SK-N-SH (cell line): ENCODE data around the gene ARL2BP. TPM values are rescaled to one million over a fixed set of nuclear protein-coding genes. Genes with fewer than 3 reads are reported as not detected.
"Not testable (repeated sequence)": the region's sequence is repeated elsewhere in the genome, so short reads cannot be mapped to it uniquely, and the experiment has no call there.

Experiments
- CTCF ChIA-PET: fragments of 300-600, 350-600 bp; formaldehyde crosslinking; extraction: SDS; loops from one replicate; lab custom pipeline; 2021; lab: Yijun Ruan, JAX
- POLR2A ChIA-PET: fragments of 350-600 bp; sonication (Branson Sonifier 250); formaldehyde crosslinking; extraction: SDS; loops from one replicate; lab custom pipeline; 2020; ENCODE audit warnings: antibody characterized with exemption, inconsistent platforms; lab: Yijun Ruan, JAX
- DNase-seq: peaks from one replicate; pipeline ENCODE4 v3.0.0; 2012
- H2AFZ ChIP-seq: fragments of 200-600 bp; sonication (generic); 2 replicates; pipeline ENCODE4 v1.8.1; 2016; ENCODE audit warnings: antibody characterized with exemption, mild to moderate bottlenecking, low read depth
- H3F3A ChIP-seq: fragments of 200-600 bp; sonication (generic); replicated peaks from 2 replicates; pipeline ENCODE3; 2016; ENCODE audit warnings: antibody characterized with exemption, mild to moderate bottlenecking; ENCODE audit not compliant: insufficient read depth
- H3K27ac ChIP-seq, 2 experiments: fragments of 200-500 bp in 1 of 2; fragments of 200-600 bp in 1 of 2; sonication (Bioruptor generic) in 1 of 2; sonication (generic), shearing (Covaris generic) in 1 of 2; 2 replicates each; pipeline versions ENCODE4 v1.5.1 to v1.6.1; 2014 to 2016; ENCODE audit warnings: low read depth in 2 of 2, inconsistent platforms in 1 of 2, low read length in 1 of 2, mild to moderate bottlenecking in 1 of 2, mixed read lengths in 1 of 2
- H3K27me3 ChIP-seq: fragments of 200-600 bp; sonication (generic), shearing (Covaris generic); 2 replicates; pipeline ENCODE4 v1.6.1; 2016; ENCODE audit warnings: mixed run types; ENCODE audit not compliant: insufficient read depth
- H3K36me3 ChIP-seq, 2 experiments: fragments of 200-500 bp in 1 of 2; fragments of 200-600 bp in 1 of 2; sonication (Bioruptor generic) in 1 of 2; sonication (generic) in 1 of 2; replicated peaks in 1 of 2; 2 replicates each; pipeline versions ENCODE3 to v1.5.1; 2014 to 2016; ENCODE audit warnings: low read length in 1 of 2, mild to moderate bottlenecking in 1 of 2; ENCODE audit not compliant: insufficient read depth in 2 of 2, control insufficient read depth in 1 of 2
- H3K4me1 ChIP-seq, 2 experiments: fragments of 200-500 bp in 1 of 2; fragments of 200-600 bp in 1 of 2; sonication (Bioruptor generic) in 1 of 2; sonication (generic), shearing (Covaris generic) in 1 of 2; 2 replicates each; pipeline versions ENCODE4 v1.5.1 to v1.6.1; 2014 to 2016; ENCODE audit warnings: low read depth in 1 of 2, low read length in 1 of 2, mixed run types in 1 of 2; ENCODE audit not compliant: insufficient read depth in 2 of 2, control insufficient read depth in 1 of 2
- H3K4me2 ChIP-seq: fragments of 200-600 bp; sonication (generic), shearing (Covaris generic); 2 replicates; pipeline ENCODE4 v1.6.1; 2017; ENCODE audit warnings: mixed run types
- H3K4me3 ChIP-seq, 2 experiments: fragments of 200-500 bp in 1 of 2; fragments of 200-600 bp in 1 of 2; sonication (Bioruptor generic) in 1 of 2; sonication (generic), shearing (Covaris generic) in 1 of 2; 2 replicates each; pipeline versions ENCODE4 v1.5.1 to v1.8.1; 2014 to 2016; ENCODE audit warnings: low read depth in 2 of 2, inconsistent platforms in 1 of 2, low read length in 1 of 2, mild to moderate bottlenecking in 1 of 2, mixed read lengths in 1 of 2, moderate library complexity in 1 of 2
- H3K79me2 ChIP-seq: fragments of 200-600 bp; sonication (generic); 2 replicates; pipeline ENCODE4 v1.8.1; 2017; ENCODE audit warnings: mild to moderate bottlenecking; ENCODE audit not compliant: insufficient read depth
- H3K9ac ChIP-seq: fragments of 200-600 bp; sonication (generic); 2 replicates; pipeline ENCODE4 v1.6.1; 2017; ENCODE audit warnings: mixed run types
- H3K9me2 ChIP-seq: fragments of 200-600 bp; sonication (generic); 2 replicates; pipeline ENCODE4 v1.6.1; 2017; ENCODE audit warnings: mixed run types
- H3K9me3 ChIP-seq: fragments of 200-600 bp; sonication (generic); 2 replicates; pipeline ENCODE4 v1.6.1; 2017; ENCODE audit warnings: mixed run types, mild to moderate bottlenecking, moderate library complexity
- H4K20me1 ChIP-seq: fragments of 200-600 bp; sonication (generic); 2 replicates; pipeline ENCODE4 v1.6.1; 2017; ENCODE audit warnings: mild to moderate bottlenecking, mixed run types; ENCODE audit not compliant: insufficient read depth
- ELF1 ChIP-seq: IDR thresholded peaks from 2 replicates; pipeline ENCODE4 v1.4.0; 2012
- FOXM1 ChIP-seq: IDR thresholded peaks from 2 replicates; pipeline ENCODE4 v1.4.0; 2012; ENCODE audit warnings: low read depth, mild to moderate bottlenecking
- GATA2 ChIP-seq: sonication (generic); formaldehyde crosslinking; IDR thresholded peaks from 2 replicates; pipeline ENCODE4 v1.5.0; 2020; ENCODE audit warnings: mild to moderate bottlenecking, missing genetic modification reagents
- MXI1 ChIP-seq: IDR thresholded peaks from 2 replicates; pipeline ENCODE4 v1.6.1; 2012; ENCODE audit warnings: mild to moderate bottlenecking, low read depth, low read length, improper control_type of control experiment
- RCOR1 ChIP-seq: fragments of 150-350 bp; IDR thresholded peaks from 2 replicates; pipeline ENCODE4 v1.6.1; 2017; ENCODE audit warnings: antibody characterized with exemption, low read length
- WGBS: methylation state at CpG from one replicate; pipeline ENCODE4 v1.1.6; 2017; ENCODE audit warnings: low lambda C conversion rate; 5-methylcytosine and 5-hydroxymethylcytosine counted together
- polyA plus RNA-seq, 3 experiments: library from polyadenylated mRNA; depleted of rRNA; stranded (reverse); fragments of >200 nt; gene quantifications; 2 replicates each; pipeline ENCODE4 v1.2.3, GENCODE V29; 2012
- TF ChIP-seq, protein P1 (sequence below): IDR thresholded peaks from 2 replicates; pipeline ENCODE4 v1.6.1; 2012; ENCODE audit warnings: mild to moderate bottlenecking, low read depth, low read length, moderate library complexity
- TF ChIP-seq, protein P2 (sequence below): IDR thresholded peaks from 2 replicates; pipeline ENCODE4 v1.4.0; 2012; ENCODE audit warnings: low read depth, borderline replicate concordance

The ARL2BP gene
- polyA plus RNA-seq, 1 of the 3 experiments (the other 2 are of a cell fraction), result 61.8 TPM

DNA sequence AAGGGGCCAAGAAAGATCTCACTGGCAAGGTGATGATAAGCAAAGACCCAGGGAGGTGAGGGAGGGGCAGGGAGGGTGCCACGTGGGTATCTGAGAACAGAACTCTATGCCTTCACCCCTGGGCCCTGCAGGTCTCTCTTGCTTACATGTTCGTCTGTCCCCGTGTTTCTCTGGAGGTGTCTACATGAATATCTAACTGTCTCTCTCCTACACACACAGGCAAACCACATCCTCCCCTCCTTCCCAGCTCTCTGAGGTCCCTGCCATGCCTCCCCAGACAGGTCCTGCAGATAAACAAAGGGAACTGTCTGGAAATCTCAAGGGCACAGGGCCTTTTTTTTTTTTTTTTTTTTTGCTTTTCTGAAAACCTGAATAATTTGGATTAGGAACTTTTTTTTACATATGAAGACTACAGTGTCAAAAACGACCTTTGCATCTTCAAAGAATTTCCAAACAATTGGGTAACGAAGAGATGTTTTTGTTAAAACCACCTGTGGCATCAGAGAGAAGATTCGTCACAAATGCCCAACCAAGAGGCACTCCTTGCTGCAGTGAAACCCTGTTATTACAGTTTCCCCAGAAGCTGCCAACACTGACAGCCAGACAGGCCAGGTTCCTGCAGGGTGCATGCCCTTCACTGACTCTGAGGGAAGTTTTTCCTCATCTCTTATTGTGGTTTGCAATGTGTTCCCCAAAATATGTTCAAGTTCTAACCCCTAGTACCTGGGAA is 21.6 kb downstream of the ARL2BP start (continued):
- TF ChIP-seq, protein P1, sequence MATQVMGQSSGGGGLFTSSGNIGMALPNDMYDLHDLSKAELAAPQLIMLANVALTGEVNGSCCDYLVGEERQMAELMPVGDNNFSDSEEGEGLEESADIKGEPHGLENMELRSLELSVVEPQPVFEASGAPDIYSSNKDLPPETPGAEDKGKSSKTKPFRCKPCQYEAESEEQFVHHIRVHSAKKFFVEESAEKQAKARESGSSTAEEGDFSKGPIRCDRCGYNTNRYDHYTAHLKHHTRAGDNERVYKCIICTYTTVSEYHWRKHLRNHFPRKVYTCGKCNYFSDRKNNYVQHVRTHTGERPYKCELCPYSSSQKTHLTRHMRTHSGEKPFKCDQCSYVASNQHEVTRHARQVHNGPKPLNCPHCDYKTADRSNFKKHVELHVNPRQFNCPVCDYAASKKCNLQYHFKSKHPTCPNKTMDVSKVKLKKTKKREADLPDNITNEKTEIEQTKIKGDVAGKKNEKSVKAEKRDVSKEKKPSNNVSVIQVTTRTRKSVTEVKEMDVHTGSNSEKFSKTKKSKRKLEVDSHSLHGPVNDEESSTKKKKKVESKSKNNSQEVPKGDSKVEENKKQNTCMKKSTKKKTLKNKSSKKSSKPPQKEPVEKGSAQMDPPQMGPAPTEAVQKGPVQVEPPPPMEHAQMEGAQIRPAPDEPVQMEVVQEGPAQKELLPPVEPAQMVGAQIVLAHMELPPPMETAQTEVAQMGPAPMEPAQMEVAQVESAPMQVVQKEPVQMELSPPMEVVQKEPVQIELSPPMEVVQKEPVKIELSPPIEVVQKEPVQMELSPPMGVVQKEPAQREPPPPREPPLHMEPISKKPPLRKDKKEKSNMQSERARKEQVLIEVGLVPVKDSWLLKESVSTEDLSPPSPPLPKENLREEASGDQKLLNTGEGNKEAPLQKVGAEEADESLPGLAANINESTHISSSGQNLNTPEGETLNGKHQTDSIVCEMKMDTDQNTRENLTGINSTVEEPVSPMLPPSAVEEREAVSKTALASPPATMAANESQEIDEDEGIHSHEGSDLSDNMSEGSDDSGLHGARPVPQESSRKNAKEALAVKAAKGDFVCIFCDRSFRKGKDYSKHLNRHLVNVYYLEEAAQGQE, result no peak
- TF ChIP-seq ELF1, result no peak
- TF ChIP-seq FOXM1, result no peak
- TF ChIP-seq MXI1, result no peak; the same call in 1 of the 2 replicates
- TF ChIP-seq, protein P2, sequence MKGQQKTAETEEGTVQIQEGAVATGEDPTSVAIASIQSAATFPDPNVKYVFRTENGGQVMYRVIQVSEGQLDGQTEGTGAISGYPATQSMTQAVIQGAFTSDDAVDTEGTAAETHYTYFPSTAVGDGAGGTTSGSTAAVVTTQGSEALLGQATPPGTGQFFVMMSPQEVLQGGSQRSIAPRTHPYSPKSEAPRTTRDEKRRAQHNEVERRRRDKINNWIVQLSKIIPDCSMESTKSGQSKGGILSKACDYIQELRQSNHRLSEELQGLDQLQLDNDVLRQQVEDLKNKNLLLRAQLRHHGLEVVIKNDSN, result no peak
- TF ChIP-seq, all 33 proteins: peak for 0

GRCh38 chr16:57267343-57267742 is 22.3 kb downstream of the ARL2BP start:
- H3K9me3 ChIP-seq, POLR2A ChIA-PET, H3K79me2 ChIP-seq, H3K27ac ChIP-seq, H3K4me3 ChIP-seq, H3K36me3 ChIP-seq, H3K9ac ChIP-seq, H4K20me1 ChIP-seq, DNase-seq, H3F3A ChIP-seq, H2AFZ ChIP-seq, H3K4me2 ChIP-seq, H3K27me3 ChIP-seq, H3K9me2 ChIP-seq: not testable (repeated sequence)
- WGBS, result 73% methylated on average over 2 of the region's 2 CpGs
- CTCF ChIA-PET, result interaction anchor here (1.7 kb wide), 1 partner anchor 151 kb away, joined by 6 read pairs; no protein-coding TSS in a partner anchor
- H3K4me1 ChIP-seq, result peaks cover 0 to 41% of the 10 kb centered on the region in 2 experiments; a peak in 2 of 4 replicates

DNA sequence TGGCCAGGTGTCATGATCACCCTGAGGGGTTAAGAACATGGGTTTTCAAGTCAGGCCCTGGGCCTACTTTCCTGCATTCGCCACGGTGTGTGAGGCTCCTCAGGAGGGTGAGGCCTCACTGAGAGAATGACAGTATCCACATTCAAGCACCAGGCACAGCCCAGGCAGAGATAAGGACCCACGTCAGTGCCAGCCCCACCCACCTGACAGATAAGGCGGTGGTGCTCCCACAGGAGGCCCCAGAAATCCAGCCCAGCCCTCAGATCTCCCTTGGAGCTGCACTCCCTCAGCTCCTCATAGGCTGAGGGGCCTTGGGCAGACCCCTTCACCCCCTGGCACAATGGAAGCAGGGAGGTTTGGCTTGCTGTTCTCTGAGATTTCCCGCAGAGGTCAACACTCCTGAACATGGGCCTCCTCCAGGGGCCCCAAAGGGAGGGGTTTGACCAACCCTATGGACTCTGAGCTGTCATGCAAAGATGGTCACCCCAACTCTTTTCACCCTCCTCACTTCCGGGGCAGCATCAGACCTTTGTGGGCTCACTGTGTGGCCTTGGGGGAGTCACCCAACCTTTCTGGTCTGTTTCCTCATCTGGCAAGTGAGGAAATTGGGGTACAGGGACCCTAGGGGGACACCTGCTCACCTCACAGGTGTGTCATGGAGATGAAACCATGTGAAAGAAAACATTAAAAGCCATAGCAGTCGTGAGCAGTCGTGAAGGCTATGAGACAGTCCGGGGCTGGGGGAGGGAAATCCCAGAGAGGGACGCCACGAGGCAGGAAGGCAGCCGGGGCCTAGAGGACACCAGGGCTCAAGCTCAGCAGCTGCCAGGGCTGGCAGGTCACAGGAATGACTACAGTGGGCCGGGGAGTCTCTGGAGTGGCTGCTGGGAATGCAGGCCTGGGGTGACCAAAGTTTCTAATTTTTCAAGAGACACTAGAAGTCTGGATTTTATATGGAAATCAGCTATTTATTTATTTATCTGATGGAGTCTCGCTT is 24.0 kb downstream of the ARL2BP start:
- no peak overlapping the region for H3K4me3 ChIP-seq
- no peaks in the 10 kb centered on the region for H3K27me3 ChIP-seq
- H3K36me3 ChIP-seq, result no peaks in the 10 kb centered on the region
- peak; percentile 73 for DNase-seq
- TF ChIP-seq GATA2 (CRISPR knock-in tag), result peak; percentile 79
- TF ChIP-seq RCOR1, result no peak
- no peaks in the 10 kb centered on the region for H3K79me2 ChIP-seq
- peaks cover 0 to 32% of the 10 kb centered on the region in 2 experiments; a peak in 2 of 4 replicates for H3K4me1 ChIP-seq
- 78% methylated on average over 10 of the region's 14 CpGs for WGBS
- no peak overlapping the region for H3K9ac ChIP-seq
- H2AFZ ChIP-seq, result no peak overlapping the region
- no peak overlapping the region for H3K27ac ChIP-seq
- no peak overlapping the region for H3K4me2 ChIP-seq
- H3F3A ChIP-seq, result no peaks in the 10 kb centered on the region
- H4K20me1 ChIP-seq, result no peaks in the 10 kb centered on the region
- H3K9me2 ChIP-seq, result no peaks in the 10 kb centered on the region
- ChIA-PET CTCF (no interaction called here), POLR2A (no interaction called here)
- H3K9me3 ChIP-seq, result no peaks in the 10 kb centered on the region
